Measurements from ENCODE around the gene ZNF567.

Gene ZNF567

GRCh38 chr19:36672368-36672767 lies 15.0 kb upstream of the ZNF567 start:
- TF ChIP-seq CTCF (IDR thresholded peaks at IDR 0.05; ENCODE audit: insufficient read depth, low read depth, low read length, missing control alignments), result no peak
- no peak for DNase-seq (ENCODE audit: low read depth)

GRCh38 chr19:36674201-36674600 lies 13.2 kb upstream of the ZNF567 start:
- H3K4me3 ChIP-seq (ENCODE audit: low read depth, low read length), result no peak overlapping the region
- no peak for TF ChIP-seq CTCF (IDR thresholded peaks at IDR 0.05; ENCODE audit: insufficient read depth, low read depth, low read length, missing control alignments)
- DNase-seq (ENCODE audit: low read depth), result no peak

More at GRCh38 chr19:36672368-36672767, 15.0 kb upstream of the ZNF567 start:
- no peak overlapping the region for H3K4me3 ChIP-seq (ENCODE audit: low read depth, low read length)

- no peak for TF ChIP-seq CTCF (IDR thresholded peaks at IDR 0.05; ENCODE audit: insufficient read depth, low read depth, low read length, missing control alignments)
- no peak for DNase-seq (ENCODE audit: low read depth)
- no peak overlapping the region for H3K4me3 ChIP-seq (ENCODE audit: low read depth, low read length)
Observed at GRCh38 chr19:36679455-36679854, 8.0 kb upstream of the ZNF567 start.

- DNase-seq (ENCODE audit: low read depth), result no peak
- TF ChIP-seq CTCF (IDR thresholded peaks at IDR 0.05; ENCODE audit: insufficient read depth, low read depth, low read length, missing control alignments), result no peak
- no peak overlapping the region for H3K4me3 ChIP-seq (ENCODE audit: low read depth, low read length)
Observed at GRCh38 chr19:36685835-36686234, 1.6 kb upstream of the ZNF567 start.

GRCh38 chr19:36686365-36687213 lies 823 bp upstream of the ZNF567 start:
- TF ChIP-seq CTCF (IDR thresholded peaks at IDR 0.05; ENCODE audit: insufficient read depth, low read depth, low read length, missing control alignments), result no peak
- H3K4me3 ChIP-seq (ENCODE audit: low read depth, low read length), result peak overlapping the region; percentile 80
- DNase-seq (ENCODE audit: low read depth), result no peak

- TF ChIP-seq CTCF (IDR thresholded peaks at IDR 0.05; ENCODE audit: insufficient read depth, low read depth, low read length, missing control alignments), result no peak
- peak overlapping the region; percentile 80 for H3K4me3 ChIP-seq (ENCODE audit: low read depth, low read length)
- no peak for DNase-seq (ENCODE audit: low read depth)
Observed at GRCh38 chr19:36688058-36688457, 646 bp downstream of the ZNF567 start.

- H3K4me3 ChIP-seq (ENCODE audit: low read depth, low read length), result no peak overlapping the region
- no peak for TF ChIP-seq CTCF (IDR thresholded peaks at IDR 0.05; ENCODE audit: insufficient read depth, low read depth, low read length, missing control alignments)
- DNase-seq (ENCODE audit: low read depth), result no peak
Observed at GRCh38 chr19:36707134-36707533, 19.7 kb downstream of the ZNF567 start.

Measured in GM12865 (cell line).